Measurements from ENCODE around the gene HECTD2. TPM values are rescaled to one million over a fixed set of nuclear protein-coding genes. Genes with fewer than 3 reads are reported as not detected.
"Not testable (repeated sequence)": the region's sequence is repeated elsewhere in the genome, so short reads cannot be mapped to it uniquely, and the experiment has no call there.

HECTD2 gene
- total RNA-seq, 2 donors from 2014 or later, result 17.8 to 19.7 TPM

DNA sequence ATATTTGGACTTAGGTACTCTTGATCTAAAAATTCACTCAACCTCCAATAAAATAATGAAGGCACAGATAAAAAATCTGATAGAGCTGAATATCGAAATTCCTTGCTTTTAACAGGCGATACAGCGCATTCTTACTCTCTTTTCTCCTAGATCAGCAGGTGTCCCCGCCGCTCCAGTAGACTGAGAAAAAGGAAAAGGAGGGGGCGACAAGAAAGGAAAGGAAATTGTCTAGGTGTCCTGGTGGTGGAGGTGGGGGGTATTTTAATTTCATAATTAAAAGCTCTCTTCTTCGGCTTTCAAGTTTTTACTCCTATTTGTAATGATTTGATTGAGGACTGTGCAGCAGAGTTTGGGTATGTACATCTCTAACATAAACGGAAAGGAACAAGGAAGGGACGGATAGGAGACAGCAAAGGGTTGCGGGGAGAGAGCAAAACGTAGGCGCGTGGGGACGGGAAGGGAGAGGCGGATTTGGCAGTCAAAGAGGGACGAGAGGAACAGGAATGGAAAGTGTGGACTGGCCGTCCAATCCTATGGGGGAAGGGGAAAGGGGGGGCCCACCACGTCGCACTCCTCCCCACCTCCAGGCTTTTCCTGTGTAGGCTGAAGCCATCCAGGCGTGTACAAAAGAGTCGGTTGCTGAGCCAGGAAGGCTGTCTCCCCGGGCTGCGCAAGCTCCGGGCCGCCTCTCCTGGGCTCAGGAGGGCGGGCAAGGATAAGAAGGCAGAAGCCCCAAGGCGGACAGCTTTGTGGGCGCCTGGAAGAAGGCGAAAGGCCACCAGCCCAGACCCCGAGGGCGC, 875 bp upstream of the HECTD2 start:
- intact Hi-C loops (cut with DNase I), result no loop called here

DNA sequence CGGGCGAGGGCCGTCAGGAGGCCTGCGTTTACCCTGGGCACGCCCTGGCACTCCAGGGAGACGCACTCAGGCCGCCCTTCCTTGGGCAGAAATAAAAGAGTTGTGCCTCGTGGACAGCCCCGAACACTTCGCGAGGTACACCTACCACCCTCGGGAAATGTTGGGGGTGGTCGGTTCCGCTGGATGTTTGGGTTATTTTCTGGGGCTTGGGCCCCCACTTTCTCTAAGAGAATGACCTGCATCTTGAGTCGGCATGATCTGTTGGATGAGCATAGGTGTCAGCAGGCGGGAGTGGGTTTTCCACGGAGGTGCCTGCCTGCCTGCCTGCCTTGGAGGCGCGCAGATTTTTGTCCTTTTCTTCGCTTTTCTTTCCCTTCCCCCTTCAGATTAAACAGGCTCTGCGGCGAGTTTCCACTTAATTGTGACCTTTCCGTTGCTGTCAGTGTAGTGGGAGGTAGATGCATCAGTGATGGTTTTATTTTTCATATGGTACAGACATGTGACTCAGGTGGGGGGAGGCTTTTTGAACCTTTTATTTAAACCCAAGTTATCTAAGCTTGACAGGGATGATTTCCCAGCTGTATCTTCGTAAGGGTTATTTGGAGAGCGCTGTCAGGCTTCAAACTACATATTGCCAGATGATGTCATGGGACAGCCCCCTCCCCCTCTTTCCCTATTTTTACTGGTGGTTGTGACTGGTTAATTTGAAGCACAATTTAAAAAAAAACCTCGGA, 661 bp downstream of the HECTD2 start:
- DNase-seq (ENCODE audit: low spot score), result no peak
- intact Hi-C loops (cut with DNase I), result no loop called here

More for the DNA sequence above, 875 bp upstream of the HECTD2 start:
- peak; percentile 95 for DNase-seq (ENCODE audit: low spot score)

- intact Hi-C loops (cut with DNase I), result no loop called here
Measured at GRCh38 chr10:91411621-91412020, 1.5 kb downstream of the HECTD2 start.

DNA sequence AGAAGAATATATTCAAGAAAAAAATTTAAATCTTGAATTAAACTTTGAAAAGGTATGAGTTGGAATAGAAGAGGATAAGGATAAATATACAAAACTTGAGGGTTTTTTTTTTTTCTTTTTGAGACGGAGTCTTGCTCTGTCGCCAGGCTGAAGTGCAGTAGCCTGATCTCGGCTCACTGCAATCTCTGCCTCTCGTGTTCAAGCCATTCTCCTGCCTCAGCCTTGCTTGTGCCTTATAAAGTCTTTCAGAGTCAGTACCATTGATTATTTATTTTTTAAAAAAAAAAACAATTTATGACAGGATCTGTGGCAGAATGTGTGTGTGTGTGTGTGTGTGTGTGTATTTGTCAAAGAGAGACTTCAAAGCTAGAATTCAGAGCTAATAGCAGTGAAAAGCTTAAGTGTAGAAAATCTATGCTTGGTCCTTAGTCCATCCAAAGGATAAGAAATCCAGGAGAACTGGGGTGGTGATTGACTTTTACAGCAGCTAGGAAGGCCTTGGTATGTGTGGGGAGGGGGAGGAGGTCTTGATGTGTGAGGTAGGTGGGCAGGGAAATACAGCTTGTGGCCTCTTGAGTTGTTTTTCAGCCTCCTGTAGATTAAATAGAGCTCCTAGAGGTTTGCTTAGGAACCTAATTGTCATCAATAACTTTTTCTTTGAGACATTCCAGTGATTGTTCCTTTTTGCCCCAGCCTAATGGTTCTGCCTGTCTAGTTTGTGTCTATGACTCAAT, 2.4 kb downstream of the HECTD2 start:
- no peak for DNase-seq (ENCODE audit: low spot score)
- intact Hi-C loops (cut with DNase I), result no loop called here

More at GRCh38 chr10:91411621-91412020, 1.5 kb downstream of the HECTD2 start:
- DNase-seq (ENCODE audit: low spot score), result no peak

GRCh38 chr10:91415816-91416215, 5.7 kb downstream of the HECTD2 start:
- no peak for DNase-seq (ENCODE audit: low spot score)
- intact Hi-C loops (cut with DNase I), result no loop called here

GRCh38 chr10:91416339-91416855, 6.3 kb downstream of the HECTD2 start:
- DNase-seq (ENCODE audit: low spot score), result no peak
- intact Hi-C loops (cut with DNase I), result no loop called here

GRCh38 chr10:91418416-91418815, 8.3 kb downstream of the HECTD2 start:
- intact Hi-C loops (cut with DNase I), result no loop called here
- no peak for DNase-seq (ENCODE audit: low spot score)

DNA sequence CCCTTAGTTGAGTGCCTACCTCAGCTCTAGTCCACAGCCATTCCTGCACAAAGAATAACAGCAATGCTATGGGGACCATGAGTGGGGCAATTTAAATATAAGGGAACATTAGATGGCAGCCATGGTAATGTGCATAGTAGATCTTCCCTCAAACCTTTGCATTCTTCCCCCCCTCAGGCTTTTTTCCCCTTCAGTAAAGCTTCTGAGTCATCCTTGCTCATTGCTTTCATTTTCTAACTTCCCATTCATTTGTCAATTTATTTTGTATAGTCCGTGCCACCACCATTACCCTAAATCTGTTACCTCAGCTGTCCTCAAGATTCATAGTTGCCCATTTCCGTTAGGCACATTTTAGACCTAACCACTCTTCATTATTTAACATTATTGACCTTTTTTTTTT, 10.7 kb downstream of the HECTD2 start:
- DNase-seq (ENCODE audit: low spot score), result no peak
- intact Hi-C loops (cut with DNase I), result no loop called here

DNA sequence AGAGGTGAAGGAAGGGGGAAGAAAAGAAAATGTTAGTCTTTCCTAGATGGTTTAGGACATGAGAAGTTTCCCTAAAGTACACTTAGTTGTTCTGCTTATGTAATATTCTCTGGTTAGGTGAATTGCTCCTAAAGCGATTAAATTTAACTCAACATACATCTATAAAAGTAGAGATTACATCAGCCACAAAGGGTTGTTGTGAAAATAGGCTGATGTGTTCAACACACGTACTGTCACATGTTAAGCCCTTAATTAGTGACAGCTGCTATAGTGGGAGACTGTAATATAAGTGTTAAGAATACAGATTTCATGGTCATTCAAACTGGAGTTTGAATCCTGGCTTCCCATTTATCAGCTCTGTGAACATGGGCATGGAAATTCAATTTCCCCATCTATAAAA, 12.8 kb downstream of the HECTD2 start:
- no peak for DNase-seq (ENCODE audit: low spot score)
- intact Hi-C loops (cut with DNase I), result no loop called here

DNA sequence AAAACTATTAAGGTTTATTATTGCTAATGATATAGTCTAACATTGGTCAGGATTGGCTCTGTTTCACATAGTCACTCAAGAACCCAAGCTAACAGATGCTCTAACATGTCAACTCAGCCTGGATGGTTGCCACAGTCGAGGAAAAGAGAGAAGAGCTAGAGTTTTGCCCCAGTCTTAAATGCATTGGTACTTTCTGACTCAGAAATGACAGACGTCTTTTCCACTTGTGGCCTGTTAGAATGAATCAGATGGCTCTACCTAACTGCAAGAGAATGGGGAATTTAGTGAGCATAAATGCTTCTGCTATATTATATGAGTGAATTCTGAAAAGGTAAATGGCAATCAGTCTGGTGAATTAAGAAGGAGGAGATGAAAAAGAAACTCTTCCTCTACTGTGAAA, 13.9 kb downstream of the HECTD2 start:
- intact Hi-C loops (cut with DNase I), result no loop called here
- DNase-seq (ENCODE audit: low spot score), result no peak

GRCh38 chr10:91432175-91432574, 22.0 kb downstream of the HECTD2 start:
- no peak for DNase-seq (ENCODE audit: low spot score)
- intact Hi-C loops (cut with DNase I), result no loop called here

DNA sequence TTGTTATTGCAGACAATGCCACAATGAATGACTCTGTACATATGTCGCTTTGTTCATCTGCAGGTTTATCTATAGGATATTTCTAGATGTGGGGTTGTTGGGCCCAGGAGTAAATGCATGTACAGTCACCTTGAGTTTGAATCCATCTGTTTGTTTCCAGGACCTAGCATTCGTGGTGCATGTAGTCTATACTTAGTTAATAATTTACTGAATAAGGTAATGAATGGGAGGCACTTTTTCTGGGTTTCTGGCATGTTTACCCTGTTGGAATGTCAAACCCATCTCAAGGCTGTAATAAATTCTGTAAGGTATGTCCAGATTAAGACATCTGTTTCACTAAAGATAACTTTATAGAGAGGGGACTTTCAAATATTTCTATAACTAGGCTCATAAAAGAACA, 23.5 kb downstream of the HECTD2 start:
- intact Hi-C loops (cut with DNase I), result no loop called here
- no peak for DNase-seq (ENCODE audit: low spot score)

- no peak for DNase-seq (ENCODE audit: low spot score)
- intact Hi-C loops (cut with DNase I), result no loop called here
Measured at GRCh38 chr10:91434041-91434440, 23.9 kb downstream of the HECTD2 start.

- intact Hi-C loops (cut with DNase I), result no loop called here
Measured at GRCh38 chr10:91435241-91435640, 25.1 kb downstream of the HECTD2 start.

DNA sequence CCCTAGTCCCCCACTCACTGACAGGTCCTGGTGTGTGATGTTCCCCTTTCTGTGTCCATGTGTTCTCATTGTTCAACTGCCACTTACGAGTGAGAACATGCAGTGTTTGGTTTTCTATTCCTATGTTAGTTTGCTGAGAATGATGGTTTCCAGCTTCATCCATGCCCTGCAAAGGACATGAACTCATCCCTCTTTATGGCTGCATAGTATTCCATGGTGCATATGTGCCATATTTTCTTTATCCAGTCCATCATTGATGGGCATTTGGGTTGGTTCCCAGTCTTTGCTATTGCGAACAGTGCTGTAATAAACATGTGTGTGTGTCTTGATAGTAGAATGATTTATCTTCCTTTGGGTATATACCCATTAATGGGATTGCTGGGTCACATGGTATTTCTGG, 28.1 kb downstream of the HECTD2 start:
- intact Hi-C loops (cut with DNase I); DNase-seq (ENCODE audit: low spot score): not testable (repeated sequence)

More at GRCh38 chr10:91435241-91435640, 25.1 kb downstream of the HECTD2 start:
- DNase-seq (ENCODE audit: low spot score), result no peak

DNA sequence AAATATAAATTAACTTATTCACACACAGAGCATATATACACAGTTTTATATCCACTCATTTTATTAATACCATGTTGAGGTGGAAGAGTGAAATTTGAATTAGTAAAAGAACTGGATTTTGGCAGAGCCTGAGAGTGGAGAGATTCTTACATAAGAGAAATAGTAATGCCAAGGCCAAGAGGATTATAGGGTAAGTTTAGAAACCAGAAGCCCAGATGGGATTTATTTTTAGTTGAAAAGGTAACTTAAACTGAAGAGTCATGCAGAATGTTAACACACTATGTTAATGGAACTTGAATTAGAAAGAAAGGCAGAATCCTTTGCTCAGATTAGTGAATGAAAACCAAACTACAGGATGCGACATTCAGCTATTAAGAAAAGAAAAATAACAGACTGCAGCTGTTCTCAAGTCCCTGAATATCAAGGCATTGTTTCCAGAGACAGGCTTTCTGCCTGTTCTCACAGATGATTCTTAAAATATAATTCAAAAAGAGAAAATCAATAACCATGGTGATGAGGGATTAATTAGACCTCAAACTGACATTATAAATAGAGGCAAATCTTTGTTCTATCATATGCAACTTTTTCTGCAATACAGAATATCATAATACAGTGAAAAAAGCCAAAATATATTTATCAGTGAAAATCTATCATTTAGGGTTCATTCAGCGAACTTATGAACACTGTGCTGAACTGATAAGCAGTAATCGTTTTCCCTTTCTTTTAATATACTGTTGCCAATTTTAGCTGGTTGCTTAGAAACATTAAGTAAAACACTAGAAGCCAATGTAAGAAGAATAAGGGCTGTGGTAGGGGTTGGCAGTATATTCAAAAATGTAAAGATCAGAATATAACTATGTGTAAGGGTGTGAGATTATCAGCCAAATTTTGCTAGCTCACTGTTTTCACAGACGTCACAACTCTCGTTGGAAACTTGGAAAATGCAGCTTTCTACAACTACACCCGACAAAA, 34.4 kb downstream of the HECTD2 start:
- intact Hi-C loops (cut with DNase I), result no loop called here
- DNase-seq (ENCODE audit: low spot score), result no peak

- intact Hi-C loops (cut with DNase I), result no loop called here
- DNase-seq (ENCODE audit: low spot score), result no peak
Measured at GRCh38 chr10:91452063-91452462, 41.9 kb downstream of the HECTD2 start.

- DNase-seq (ENCODE audit: low spot score), result no peak
- intact Hi-C loops (cut with DNase I), result no loop called here
Measured at GRCh38 chr10:91453535-91453934, 43.4 kb downstream of the HECTD2 start.

GRCh38 chr10:91455135-91455534, 45.0 kb downstream of the HECTD2 start:
- intact Hi-C loops (cut with DNase I); DNase-seq (ENCODE audit: low spot score): not testable (repeated sequence)
